ENCODE data around the gene HSD17B2.

HSD17B2 gene

DNA sequence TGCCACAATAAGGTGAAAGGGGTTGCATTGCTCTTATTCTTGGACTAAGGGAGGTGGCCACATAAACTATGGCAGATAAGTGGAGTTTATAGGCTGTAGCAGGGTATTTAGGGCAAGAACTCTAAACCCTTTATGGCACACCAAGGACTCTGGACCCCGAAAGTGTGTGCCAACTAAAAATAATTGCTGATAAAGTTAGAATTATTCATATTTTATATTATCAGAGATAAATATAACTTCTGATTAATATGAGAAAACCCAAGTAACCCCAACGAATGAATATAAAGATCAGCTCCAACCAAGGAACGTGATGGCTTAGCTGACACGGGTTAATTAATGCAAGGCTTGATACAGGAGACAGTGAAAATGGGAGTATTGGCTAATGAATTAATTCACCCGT is 15.0 kb upstream of the HSD17B2 start:
- DNase-seq: no peak

DNA sequence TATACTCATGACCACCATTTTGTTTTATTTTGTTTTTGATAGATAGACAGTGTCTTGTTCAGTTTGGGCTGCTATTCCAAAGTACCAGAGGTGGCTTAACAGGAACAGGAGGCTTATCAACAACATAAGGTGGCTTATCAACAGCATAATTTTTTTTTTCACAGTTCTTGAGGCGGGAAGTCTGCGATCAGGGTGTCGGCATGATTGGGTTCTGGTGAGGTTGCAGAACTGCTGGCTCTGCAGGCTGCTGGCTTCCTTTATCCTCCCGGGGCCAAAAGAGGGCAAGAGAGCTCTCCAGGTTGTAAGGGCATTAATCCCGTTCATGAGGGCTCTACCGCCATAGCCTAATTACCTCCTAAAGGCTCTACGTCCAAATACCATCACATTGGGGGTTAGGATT is 11.8 kb upstream of the HSD17B2 start:
- DNase-seq: no peak

DNA sequence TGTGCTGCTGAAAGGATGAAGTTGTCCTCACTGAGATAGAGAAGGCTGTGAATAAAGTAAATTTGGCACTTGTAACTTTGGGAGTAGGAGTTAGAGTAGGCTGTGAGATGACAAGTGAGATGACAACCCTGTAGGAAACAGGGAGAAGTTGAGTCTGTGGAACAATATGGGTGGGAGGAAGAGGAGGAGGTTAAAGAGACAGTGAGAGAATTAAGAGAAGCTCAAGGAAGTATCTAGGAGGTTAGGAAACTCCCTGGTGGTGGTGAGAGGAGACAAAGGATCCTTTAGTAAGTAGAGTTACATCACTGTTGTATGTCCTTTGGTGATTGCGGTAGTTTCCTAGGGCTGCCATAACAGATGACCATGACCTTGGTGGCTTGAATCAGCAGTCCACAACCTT is 10.7 kb upstream of the HSD17B2 start:
- no peak for DNase-seq

DNA sequence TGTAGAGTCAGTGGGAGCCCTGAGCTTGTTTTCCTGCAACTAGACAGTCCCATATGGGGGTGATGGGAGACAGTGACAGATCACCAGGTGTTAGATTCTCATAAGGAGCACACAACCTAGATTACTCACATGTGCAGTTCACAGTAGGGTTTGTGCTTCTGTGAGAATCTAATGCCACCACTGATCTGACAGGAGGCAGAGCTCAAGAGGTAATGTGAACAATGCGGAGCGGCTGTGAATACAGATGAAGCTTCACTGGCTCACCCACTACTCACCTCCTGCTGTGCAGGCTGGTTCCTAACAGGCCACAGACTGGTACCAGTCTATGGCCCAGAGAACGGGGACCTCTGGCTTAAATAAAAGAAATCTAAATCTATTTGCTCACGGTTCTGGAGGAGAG is 10.2 kb upstream of the HSD17B2 start:
- no peak for DNase-seq

DNA sequence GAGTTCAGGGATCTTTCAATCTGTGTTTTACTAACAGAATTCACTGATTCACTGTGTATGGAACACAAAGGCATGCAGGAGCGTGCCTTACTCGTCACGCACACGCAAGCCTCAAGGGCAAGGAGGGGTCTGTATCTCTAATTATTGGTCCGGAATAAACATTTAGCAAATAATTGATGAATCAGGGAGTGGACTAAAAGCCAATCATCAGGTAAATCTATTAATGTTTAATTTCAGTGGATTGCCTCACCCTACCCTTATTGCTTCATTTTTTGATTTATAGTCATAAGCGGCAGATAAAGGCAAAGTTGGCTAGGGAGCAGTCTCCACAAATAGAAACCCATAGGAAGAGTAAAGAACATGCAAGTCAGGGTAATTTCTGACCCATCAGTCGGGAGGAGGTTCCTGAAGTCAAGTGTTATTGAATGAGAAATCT is 7.4 kb upstream of the HSD17B2 start:
- no peak for DNase-seq

DNA sequence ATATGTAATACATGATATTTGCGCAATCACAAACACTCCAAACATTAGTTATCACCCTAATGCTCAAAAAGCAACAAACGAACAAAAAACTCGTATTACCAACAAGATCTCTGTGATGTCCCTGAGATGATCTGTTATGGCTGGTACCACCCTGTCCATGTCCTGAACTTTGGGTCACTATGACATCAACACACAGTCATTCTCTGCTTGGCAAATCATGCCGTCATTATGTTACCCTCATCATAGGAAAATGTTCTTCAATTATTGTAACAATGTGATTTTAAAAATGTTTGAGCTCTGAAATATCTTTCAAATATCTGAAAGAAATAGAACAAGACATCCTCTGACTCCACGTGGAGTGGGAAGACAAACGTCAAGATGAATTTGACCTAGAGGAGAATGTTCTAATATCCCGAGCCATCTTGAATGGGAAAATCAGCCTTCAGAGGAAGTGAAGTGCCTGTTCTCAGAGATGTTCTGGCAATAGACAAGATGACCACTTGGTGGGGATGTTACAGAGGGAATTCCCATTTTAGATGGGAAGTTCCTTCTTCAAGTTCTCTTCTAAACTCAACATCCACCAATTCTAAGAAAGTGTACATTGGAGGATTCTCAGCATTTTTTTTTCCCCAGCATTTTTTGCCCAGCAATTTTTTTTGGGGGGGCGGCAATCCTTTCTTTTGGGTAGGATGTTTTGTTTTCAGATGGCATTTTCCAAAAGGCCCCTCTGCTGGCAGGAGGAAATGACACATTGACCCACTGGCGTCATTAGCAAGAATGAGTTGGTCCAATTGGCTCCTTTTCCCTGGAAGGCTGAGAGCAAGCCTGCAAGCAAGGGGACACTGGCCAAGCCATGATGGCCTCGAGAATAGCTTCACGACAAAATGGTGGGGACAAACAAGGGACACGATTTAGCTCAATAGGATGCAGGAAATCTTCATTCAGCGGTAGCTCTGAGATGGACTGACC is 3.7 kb upstream of the HSD17B2 start:
- peak in 1 of 2 experiments; percentile 5 for DNase-seq

DNA sequence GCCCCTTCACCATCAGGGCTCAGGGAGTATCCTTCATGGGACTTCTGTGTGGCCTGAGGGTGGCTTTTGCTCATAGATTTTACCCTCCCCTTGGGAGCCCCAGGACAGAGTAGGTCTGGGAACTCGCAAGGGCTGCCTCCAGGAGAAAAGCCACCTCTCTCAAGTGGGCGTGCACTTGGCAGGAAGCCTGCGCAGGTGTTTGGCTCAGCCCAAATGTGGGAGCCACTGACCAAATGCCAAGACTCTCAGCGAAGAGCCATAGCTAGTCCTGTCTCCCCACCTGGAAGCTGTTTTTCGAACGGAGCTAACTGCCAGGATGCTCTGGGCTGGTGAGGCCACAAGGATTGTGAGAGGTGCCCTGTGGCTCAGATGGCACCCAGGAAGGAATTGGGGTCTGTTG is 2.0 kb upstream of the HSD17B2 start:
- DNase-seq: no peak

DNA sequence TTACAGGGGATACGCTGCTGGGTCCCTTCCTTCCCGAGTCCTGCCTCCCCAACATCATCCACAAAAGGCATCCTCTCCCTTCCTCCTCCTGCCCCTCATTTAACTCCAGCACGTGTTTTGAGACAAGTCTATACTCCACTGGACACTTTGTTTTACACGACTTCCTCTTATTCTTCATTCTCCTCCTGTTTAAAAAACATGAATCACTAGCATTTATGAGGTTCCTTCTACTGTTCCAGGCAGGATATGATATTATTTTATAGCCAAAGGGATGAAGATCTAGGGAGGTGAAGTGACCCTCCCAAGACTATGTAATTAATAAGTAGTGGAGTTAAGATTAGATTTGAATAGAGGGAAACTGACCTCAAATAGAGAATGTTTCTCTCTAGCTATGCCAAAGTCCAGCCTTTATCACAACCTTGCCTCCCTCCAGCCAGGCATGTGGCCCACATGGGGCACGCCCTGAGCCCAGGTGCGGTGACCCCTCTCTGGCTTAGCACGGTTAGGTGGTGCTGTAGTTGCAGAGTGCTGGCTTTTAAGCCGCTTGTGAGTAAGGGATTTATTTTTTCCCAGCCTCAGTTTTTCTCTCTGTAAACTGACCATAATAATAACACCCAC is 1.3 kb upstream of the HSD17B2 start:
- no peak for DNase-seq

DNA sequence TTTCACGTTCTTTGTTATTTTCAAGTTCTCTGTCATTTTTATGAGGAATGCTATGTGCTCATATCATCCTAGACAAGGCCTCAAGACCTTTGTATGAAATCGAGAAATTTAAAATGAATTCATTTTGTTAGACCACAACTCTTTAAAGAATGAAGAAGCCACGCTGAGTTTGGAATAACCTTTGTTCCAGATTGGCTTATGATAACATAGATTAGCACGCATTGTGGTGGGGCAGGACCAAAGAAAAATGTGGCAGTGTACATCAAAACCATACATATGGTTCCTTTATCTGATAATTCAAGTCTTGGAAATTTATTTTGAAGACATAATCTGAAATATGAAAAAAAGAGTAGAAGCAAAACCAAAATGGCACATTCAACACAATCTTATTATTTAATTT is 2.2 kb downstream of the HSD17B2 start:
- DNase-seq: no peak

DNA sequence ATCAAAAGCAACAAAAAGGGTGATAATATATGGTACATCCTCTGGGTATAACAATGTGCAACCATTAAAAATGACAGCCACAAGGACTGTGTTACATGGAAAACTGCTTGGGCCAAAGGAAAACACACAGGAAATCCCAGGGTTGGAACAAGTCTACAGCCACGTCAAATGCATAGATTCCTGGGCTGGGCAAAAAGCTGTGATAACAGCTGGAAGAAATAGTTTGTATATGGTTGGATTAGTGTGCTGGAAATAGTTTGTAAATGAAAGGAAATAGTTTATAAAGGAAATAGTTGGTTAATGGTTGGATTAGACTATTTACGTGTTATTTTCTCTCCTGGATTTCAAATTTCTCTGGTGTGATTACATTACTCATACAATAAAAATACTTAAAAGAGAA is 2.6 kb downstream of the HSD17B2 start:
- DNase-seq: no peak

DNA sequence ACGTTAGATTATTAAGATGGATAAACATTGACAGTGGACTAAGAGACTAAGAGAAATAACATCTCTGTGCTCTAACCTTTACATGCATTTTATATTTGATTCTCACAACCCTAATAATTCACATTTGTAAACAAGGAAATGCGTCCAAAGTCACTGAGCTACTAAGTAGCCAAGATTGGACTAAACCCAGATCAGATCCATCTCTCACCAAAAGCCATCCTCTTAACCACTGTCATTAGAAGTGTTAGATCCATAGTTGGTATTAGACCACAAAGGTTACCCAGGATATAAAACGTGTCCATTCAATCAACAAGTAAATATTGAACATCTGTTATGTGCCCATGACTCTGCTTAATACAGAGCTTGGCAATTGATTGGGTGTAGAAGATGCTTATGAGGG is 5.2 kb downstream of the HSD17B2 start:
- peak in 1 of 2 experiments; percentile 16 for DNase-seq

DNA sequence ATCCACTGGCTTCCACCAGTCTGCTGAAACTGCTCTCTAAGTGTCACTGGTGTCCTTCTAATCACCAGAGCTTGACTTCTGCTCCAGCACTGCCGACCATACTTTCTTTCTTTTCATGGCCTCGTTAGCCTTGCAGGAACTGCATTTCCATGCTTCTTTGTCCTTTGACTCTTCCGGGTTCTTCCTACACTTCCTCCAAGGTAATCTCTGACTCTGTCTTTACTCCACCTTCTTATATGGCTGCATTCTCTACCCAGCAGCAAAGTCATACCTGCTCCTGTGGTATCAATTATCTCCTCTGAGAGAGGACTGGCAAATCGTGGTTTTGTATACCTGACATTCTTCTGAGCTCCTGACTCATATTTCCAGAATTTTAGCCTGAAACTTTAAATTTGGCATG is 6.5 kb downstream of the HSD17B2 start:
- DNase-seq: no peak

DNA sequence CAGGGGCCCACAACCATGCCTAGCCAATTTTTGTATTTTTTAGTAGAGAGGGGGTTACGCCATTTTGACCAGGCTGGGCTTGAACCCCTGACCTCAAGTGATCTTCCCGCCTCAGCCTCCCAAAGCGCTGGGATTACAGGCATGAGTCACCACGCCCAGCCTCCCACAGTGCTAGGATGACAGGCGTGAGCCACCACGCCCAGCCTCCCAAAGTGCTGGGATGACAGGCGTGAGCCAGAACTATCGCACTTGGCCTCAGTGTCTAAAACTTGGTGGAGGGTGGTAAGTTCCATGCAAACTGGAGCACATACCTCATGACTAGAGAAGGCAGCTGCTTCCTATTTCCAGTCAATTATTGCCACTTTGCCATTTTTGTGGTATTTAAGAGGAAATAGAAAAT is 7.1 kb downstream of the HSD17B2 start:
- no peak for DNase-seq

DNA sequence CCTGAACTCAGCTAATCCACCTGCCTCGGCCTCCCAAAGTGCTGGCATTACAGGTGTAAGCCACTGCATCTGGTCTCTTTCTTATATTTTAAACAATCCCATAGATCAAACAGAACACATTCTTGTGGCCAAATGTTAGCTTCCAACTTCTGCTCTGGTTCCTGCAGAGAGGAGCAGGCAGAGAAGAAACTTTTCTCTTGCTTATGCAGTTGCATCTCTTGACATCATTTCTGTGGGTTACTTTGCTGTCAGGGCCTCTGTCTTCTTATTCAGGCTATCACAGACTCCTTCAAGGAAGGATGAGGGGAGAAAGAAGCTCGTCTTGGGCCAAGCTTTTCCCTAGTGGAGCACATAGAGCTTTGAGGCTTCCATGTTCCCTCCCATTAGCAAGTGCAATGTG is 7.8 kb downstream of the HSD17B2 start:
- no peak for DNase-seq

DNA sequence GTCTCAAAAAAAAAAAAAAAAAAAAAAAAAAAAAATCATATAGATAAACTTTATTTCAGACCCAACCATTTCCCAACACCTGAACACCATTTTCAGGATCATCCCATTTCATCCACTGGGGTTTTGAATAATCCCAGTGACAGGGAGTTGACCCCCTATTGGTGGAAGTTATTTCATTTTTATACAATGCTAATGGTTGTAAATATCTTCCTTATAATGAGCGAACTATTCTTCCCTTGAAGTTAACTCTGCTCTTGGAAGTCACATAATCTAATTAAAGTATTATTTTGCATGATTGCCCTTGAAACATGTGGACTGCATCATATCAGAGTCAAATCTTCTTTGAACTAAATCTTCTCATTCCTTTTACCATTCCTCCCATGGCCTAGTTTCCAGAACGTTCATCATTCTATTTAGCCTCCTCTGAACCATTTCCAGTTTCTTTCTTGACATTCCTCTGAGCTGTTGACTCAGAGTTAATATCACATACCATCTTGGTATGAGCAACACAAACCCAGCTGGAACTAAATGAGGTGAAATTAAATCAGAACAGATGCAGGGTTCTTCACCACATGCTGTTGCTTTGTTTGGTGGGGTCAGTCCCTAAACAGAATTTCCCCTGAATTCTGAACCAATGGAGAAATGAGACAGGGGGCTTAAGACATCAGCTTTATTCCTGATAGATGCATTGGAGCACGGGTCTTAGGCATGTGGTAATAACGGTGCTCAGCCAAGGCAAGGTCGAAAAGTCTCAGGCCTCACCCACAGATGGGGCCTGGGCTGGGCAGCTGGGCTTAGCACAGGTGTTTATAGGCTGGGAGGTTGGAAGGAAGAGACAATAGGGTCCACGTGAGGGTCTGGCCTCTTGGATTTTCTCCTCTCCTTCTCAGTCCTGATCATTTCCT is 8.9 kb downstream of the HSD17B2 start:
- DNase-seq: no peak

DNA sequence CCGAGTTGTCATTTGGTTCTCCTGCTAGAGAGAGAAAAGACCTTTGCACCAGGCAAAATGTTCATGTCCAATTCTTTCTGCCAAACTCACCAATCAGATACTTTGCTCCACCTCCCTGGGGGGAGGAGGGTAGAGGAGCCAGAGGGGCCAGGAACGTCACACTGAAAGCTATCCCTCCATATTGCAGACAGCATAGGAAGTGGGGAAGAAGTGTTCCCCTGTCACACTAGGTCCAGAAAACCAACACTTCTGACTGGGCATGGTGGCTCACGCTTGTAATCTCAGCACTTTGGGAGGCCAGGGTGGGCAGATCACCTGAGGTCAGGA is 9.5 kb downstream of the HSD17B2 start:
- no peak for DNase-seq

DNA sequence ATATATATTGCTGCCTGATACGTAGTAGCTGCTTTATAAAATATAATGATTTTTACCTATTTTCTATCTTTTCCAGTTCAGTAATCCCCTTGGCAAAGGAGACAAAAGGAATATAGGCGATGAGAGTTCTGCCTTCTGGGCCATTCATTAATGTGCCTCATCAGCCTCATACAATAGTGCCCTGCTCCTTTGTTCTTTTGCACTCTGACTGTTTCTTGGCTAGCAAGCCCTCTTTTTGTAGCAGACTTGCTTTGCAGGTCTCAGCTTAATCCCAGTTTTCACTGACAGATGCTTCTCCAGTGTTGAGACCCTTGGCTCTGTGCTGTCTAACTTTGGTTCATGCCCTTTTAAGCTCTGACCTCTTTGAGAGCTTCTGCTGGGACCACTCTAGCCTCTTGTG is 10.4 kb downstream of the HSD17B2 start:
- no peak for DNase-seq

DNA sequence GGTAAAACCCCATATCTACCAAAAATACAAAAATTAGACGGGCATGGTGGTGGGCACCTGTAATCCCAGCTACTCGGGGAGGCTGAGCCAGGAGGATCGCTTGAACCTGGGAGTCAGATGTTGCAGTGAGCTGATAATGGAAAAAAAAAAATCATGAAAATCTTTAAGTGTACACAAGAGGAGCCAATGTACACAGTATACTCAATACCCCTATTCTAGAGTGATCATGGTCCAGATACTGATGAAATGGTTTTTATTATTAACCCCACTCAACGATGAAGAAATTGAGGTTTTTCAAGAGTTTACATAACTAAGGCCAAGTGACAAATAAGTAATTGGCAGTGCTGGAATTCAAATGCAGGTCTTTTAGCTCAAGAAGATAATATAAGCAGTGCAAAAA is 11.5 kb downstream of the HSD17B2 start:
- DNase-seq: no peak

DNA sequence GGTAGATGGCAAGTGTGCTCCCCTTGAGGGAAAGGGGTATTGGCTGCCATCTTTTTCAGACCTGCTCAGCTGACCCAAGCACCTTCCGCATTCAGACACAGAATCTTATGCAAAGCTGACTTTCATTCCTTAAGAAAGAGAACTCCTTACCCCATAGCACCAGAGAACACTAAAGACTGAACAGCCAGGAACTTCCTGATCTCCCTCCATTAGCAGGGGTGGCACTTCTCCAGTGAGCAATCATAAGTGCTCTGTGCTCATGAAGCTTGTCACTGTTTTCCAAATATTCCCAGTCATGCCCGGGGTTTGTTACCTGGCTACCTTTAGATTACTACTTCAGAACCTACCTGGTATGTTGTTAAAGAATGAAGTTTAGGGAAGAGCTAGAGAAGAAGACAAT is 11.9 kb downstream of the HSD17B2 start:
- no peak for DNase-seq

DNA sequence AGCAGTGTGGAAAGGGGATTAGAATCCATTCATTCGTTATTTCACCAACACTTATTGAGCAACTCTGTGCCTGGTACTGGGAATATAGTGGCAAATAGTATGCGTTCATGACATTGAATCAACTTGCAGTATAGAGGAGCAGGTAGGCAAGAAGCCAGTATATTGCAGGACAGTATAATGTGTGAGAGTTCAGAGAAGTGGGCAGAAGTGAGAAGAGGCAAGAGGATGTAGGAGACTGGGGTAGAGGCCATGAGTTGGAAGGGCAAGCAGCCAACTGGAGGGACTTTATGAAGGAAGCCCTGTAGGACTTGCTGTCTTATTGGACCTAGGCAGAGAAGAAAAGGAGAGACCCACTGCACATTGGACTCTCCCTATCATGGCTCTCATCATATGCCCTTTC is 12.3 kb downstream of the HSD17B2 start:
- no peak for DNase-seq

DNA sequence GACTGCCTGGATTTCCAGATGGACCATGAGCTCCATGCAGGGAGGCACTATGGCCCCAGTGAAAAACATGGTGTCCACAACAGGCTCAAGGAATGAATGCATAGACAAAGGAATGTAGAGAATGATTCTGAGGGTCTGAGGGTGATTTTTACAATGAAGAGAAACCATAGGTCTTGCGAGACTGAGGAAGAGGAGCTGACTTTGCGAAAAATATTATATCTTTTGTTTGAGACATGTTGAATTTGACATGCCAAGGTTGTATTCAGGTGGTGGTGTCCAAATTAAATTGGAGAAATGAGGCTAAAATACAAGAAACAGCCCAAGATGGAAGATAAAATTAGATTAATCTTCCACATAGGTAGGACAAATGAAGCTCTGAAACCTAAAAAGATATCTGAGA is 12.7 kb downstream of the HSD17B2 start:
- DNase-seq: no peak

DNA sequence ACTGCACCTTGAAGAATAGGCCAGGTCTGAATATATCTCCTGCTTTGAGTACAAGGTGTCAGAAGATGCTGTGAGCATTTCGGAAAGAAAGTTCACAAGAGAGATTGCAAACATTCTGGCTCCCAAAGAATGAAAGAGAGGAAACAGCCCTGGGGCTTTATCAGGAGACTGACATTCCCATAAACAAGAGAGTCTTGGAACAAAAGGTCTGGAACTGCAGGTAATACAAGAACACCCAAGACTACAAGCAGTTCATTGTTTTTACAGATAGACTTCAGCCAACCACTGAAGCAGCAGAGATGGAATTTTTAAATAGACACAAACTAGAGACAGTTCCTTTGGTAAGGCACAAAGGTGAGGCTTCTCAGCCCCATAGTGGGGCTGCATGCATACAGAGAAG is 14.4 kb downstream of the HSD17B2 start:
- DNase-seq: no peak

DNA sequence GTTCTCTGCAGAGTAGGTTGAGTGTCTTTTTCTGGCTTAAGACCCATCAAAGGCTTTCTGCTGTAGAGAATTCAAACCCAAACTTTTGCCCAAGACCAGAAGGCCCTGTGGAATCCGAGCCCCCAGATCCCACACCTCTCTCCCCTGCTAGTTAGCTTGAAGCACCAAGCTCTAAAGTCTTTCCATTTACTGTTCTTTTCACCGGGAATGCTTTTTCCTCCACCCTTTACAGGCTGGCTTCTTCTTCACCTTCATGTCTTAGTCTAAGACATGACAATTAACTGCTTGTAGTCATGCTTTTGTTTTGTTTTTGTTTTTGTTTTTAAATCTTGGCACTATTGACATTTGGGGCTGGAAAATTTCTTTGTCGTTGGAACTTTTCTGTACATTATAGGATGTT is 15.5 kb downstream of the HSD17B2 start:
- DNase-seq: no peak

DNA sequence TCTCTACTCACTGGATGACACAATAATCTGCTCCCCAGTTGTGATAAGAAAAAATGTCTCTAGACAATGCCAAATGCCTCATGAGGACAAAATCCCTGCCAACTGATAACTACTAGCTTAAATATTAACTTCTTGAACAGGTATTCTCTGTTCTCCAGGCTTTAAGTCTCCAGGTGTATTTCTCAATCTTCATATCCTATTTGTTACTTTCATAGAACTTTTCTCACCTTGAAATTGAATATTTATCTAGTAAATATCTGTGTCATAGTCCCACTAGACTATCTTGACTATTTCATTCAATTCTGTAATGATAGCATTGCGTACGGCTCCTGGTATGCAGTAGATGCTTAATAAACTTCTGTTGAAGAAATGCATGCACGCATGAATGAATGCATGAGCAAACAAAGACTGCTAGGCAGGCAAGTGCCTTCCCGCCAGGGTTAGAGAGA is 15.9 kb downstream of the HSD17B2 start:
- no peak for DNase-seq
